ENCODE data around the gene FRG2B.

DNA sequence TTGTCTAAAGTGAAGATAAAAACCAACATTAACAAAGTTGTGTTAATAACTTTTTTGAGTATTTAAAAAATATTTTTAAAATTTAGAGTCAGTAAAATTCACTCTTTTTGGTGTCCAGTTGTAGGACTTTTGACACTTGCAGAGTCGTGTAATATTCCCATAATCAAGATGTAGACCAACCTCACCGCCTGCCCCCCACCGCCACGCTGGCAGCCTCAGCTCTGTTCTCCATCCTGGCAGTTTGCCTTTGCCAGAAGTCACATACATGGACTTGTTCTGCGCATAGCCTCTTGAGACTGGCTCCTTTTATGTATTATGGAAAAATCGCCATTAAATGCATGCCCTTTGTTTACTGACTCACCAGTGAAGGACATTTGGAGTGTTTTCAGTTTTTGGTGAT is 33.9 kb downstream of the FRG2B start:
- TF ChIP-seq, protein P1, sequence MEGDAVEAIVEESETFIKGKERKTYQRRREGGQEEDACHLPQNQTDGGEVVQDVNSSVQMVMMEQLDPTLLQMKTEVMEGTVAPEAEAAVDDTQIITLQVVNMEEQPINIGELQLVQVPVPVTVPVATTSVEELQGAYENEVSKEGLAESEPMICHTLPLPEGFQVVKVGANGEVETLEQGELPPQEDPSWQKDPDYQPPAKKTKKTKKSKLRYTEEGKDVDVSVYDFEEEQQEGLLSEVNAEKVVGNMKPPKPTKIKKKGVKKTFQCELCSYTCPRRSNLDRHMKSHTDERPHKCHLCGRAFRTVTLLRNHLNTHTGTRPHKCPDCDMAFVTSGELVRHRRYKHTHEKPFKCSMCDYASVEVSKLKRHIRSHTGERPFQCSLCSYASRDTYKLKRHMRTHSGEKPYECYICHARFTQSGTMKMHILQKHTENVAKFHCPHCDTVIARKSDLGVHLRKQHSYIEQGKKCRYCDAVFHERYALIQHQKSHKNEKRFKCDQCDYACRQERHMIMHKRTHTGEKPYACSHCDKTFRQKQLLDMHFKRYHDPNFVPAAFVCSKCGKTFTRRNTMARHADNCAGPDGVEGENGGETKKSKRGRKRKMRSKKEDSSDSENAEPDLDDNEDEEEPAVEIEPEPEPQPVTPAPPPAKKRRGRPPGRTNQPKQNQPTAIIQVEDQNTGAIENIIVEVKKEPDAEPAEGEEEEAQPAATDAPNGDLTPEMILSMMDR (conservative IDR thresholded peaks at IDR 0.05) = no peak
- TF ChIP-seq EZH2 (IDR thresholded peaks at IDR 0.05; ENCODE audit: low read depth) = no peak

All from PC-9 (cell line).